Measurements from ENCODE around the gene ZNF462.

DNA sequence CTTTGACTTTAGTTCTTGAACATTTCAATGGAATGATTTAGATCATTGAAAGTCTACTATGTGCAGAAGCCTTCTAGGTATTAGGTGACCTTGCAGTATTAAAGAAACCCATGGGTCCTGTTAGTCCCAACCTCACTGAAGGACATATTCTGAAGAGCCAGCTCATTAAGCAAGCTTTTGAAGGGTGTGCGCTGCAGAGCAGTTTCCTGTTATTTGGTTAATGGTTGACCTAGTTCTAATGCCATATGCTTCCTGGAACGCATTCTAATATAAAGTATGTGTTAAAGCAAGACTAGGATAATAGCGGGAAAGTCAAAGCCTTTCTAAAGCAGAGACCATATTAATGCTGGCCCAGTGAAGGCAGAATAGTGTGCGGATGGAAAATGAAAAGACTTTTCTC lies 20.1 kb downstream of the ZNF462 start:
- TF ChIP-seq, protein P1, sequence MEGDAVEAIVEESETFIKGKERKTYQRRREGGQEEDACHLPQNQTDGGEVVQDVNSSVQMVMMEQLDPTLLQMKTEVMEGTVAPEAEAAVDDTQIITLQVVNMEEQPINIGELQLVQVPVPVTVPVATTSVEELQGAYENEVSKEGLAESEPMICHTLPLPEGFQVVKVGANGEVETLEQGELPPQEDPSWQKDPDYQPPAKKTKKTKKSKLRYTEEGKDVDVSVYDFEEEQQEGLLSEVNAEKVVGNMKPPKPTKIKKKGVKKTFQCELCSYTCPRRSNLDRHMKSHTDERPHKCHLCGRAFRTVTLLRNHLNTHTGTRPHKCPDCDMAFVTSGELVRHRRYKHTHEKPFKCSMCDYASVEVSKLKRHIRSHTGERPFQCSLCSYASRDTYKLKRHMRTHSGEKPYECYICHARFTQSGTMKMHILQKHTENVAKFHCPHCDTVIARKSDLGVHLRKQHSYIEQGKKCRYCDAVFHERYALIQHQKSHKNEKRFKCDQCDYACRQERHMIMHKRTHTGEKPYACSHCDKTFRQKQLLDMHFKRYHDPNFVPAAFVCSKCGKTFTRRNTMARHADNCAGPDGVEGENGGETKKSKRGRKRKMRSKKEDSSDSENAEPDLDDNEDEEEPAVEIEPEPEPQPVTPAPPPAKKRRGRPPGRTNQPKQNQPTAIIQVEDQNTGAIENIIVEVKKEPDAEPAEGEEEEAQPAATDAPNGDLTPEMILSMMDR (IDR thresholded peaks at IDR 0.05) = no peak
- no peak for TF ChIP-seq POLR2A (IDR thresholded peaks at IDR 0.05)
